HepG2 (cell line): ENCODE measurements around the gene ENDOG. TPM values are rescaled to one million over a fixed set of nuclear protein-coding genes. Genes with fewer than 3 reads are reported as not detected.

ENCODE experiments used
- ARNT2 ChIP-seq: sonication (generic); formaldehyde crosslinking; IDR thresholded peaks from 2 replicates; pipeline ENCODE4 v1.8.0; 2022; ENCODE audit warnings: mild to moderate bottlenecking, low read depth, missing genetic modification reagents, moderate library complexity
- CERS6 ChIP-seq: sonication (generic); formaldehyde crosslinking; IDR thresholded peaks from 2 replicates; pipeline ENCODE4 v1.5.0; 2020; ENCODE audit warnings: missing genetic modification reagents
- GZF1 ChIP-seq: sonication (generic); formaldehyde crosslinking; IDR thresholded peaks from 2 replicates; pipeline ENCODE4 v1.5.1; 2020; ENCODE audit warnings: mild to moderate bottlenecking, missing genetic modification reagents
- HMGXB3 ChIP-seq: sonication (generic); formaldehyde crosslinking; IDR thresholded peaks from 2 replicates; pipeline ENCODE4 v1.4.0; 2020; ENCODE audit warnings: missing genetic modification reagents, borderline replicate concordance
- HOXD1 ChIP-seq: sonication (generic); formaldehyde crosslinking; IDR thresholded peaks from 2 replicates; pipeline ENCODE4 v1.5.0; 2020; ENCODE audit warnings: missing genetic modification reagents
- MYPOP ChIP-seq: sonication (generic); formaldehyde crosslinking; IDR thresholded peaks from 2 replicates; pipeline ENCODE4 v1.8.1; 2023; ENCODE audit warnings: mild to moderate bottlenecking, moderate library complexity, missing genetic modification reagents
- NAIF1 ChIP-seq: sonication (generic); formaldehyde crosslinking; IDR thresholded peaks from 2 replicates; pipeline ENCODE4 v1.5.0; 2020; ENCODE audit warnings: mild to moderate bottlenecking, missing genetic modification reagents, borderline replicate concordance
- NFKB2 ChIP-seq: sonication (generic); formaldehyde crosslinking; IDR thresholded peaks from 2 replicates; pipeline ENCODE4 v1.4.0; 2020; ENCODE audit warnings: missing genetic modification reagents, borderline replicate concordance
- SMAD3 ChIP-seq: sonication (generic); formaldehyde crosslinking; IDR thresholded peaks from 2 replicates; pipeline ENCODE4 v1.4.0; 2020; ENCODE audit warnings: missing genetic modification reagents
- UBTF ChIP-seq: sonication (generic); formaldehyde crosslinking; IDR thresholded peaks from 2 replicates; pipeline ENCODE4 v1.4.0; 2020; ENCODE audit warnings: mild to moderate bottlenecking, missing genetic modification reagents
- ZBTB26 ChIP-seq: IDR thresholded peaks from 2 replicates; pipeline ENCODE4 v1.6.1; 2016; ENCODE audit warnings: missing compliant biosample characterization, missing genetic modification reagents, borderline replicate concordance
- ZBTB3 ChIP-seq: sonication (generic); formaldehyde crosslinking; IDR thresholded peaks from 2 replicates; pipeline ENCODE4 v1.4.0; 2020; ENCODE audit warnings: low read depth, mild to moderate bottlenecking, moderate library complexity, missing genetic modification reagents, borderline replicate concordance
- ZBTB33 ChIP-seq: sonication (generic); formaldehyde crosslinking; IDR thresholded peaks from 2 replicates; pipeline ENCODE4 v1.4.0; 2020; ENCODE audit warnings: missing genetic modification reagents
- ZMYM3 ChIP-seq: sonication (generic); formaldehyde crosslinking; IDR thresholded peaks from 2 replicates; pipeline ENCODE4 v1.5.1; 2020; ENCODE audit warnings: mild to moderate bottlenecking, missing genetic modification reagents
- ZNF230 ChIP-seq: sonication (generic); formaldehyde crosslinking; IDR thresholded peaks from 2 replicates; pipeline ENCODE4 v1.4.0; 2020; ENCODE audit warnings: mild to moderate bottlenecking, missing genetic modification reagents
- ZNF639 ChIP-seq: conservative IDR thresholded peaks from 2 replicates; pipeline ENCODE4 v1.6.1; 2018; ENCODE audit warnings: missing genetic modification reagents
- polyA plus RNA-seq, 8 experiments: library from polyadenylated mRNA; depleted of rRNA in 3 of 8; stranded (reverse) in 7 of 8; unstranded in 1 of 8; fragments of >200 nt; fragmentation: Illumina TruSeq in 4 of 8; extraction: Trizol in 4 of 8; gene quantifications; 2 replicates each; pipeline versions ENCODE4 v1.2.1 to v1.2.3, GENCODE V29; 2011 to 2016; ENCODE audit warnings: low read depth in 4 of 8, missing spikeins in 1 of 8, mixed read lengths in 1 of 8; ENCODE audit not compliant: insufficient read depth in 1 of 8
- total RNA-seq, 5 experiments: library from RNA; depleted of rRNA; stranded (reverse); fragments of >200 nt; fragmentation: Illumina TruSeq; extraction: Trizol; gene quantifications; 2 replicates each; pipeline ENCODE4 v1.2.3, GENCODE V29; 2016; ENCODE audit warnings: low read depth in 1 of 5

ENDOG gene
- total and polyA plus RNA-seq, 2 of the 13 experiments (the other 11 are each of a cell fraction or from before 2014, with no cell fraction given), result 26.3 to 28.8 TPM

- TF ChIP-seq ZNF230 (CRISPR knock-in tag) (no peak), NFKB2 (CRISPR knock-in tag) (no peak), GZF1 (CRISPR knock-in tag) (no peak), HOXD1 (CRISPR knock-in tag) (no peak), ZBTB3 (CRISPR knock-in tag) (no peak), HMGXB3 (no peak), NAIF1 (CRISPR knock-in tag) (no peak), ZBTB33 (CRISPR knock-in tag) (0 out of 2 replicates have a peak, but pooled peaks have one; percentile 14), CERS6 (CRISPR knock-in tag) (no peak), ZMYM3 (CRISPR knock-in tag) (peak; percentile 70; the same call in 1 of the 2 replicates), ZNF639 (CRISPR knock-in tag) (no peak), MYPOP (CRISPR knock-in tag) (peak; percentile 59; the same call in 1 of the 2 replicates), SMAD3 (CRISPR knock-in tag) (no peak), ARNT2 (no peak), ZBTB26 (CRISPR knock-in tag) (no peak), UBTF (CRISPR knock-in tag) (peak; percentile 46; the same call in 1 of the 2 replicates)
Observed at GRCh38 chr9:128838338-128838737, 20.0 kb downstream of the ENDOG start (continued).
